ENCODE results near the gene EXD3.

Gene EXD3, protein sequence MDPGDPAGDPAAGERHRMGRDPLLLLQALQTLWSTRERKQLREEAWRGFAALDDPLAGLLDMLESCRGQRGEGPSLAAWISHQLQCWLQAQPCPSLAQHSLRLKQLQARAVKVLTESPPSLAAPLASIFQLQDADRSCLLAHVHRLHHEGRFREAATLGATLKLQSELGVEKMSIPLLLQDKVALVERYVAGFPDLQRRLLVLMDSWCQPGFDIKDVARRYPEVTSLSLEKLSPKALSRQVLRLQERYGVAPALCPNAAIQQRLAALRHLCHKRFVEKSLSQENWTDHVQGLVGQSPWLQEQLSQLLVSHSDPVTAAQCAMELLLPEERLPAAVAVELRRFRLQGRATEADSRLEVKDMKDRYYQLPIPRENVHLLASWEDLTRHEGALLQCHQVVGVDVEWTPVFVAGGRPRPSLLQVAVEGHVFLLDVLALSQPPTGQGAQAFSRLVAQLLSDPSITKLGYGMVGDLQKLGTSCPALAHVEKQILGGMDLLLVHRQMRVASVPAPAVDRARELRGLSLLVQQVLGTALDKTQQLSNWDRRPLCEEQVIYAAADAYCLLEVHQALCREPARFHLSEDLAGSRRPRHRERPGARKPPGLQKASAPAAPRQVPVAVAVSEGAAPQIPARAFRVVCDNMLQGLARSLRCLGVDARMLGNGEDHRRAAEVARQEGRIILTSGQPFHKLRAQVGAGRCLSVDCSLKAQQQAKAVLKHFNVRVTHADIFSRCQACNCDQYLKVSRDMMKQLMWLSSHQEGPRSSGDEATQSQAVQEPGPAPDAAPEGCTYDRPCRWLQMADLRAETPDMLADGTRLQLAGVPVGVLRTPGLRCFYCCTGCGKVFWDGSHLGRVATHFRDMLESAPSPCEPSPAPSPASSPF

DNA sequence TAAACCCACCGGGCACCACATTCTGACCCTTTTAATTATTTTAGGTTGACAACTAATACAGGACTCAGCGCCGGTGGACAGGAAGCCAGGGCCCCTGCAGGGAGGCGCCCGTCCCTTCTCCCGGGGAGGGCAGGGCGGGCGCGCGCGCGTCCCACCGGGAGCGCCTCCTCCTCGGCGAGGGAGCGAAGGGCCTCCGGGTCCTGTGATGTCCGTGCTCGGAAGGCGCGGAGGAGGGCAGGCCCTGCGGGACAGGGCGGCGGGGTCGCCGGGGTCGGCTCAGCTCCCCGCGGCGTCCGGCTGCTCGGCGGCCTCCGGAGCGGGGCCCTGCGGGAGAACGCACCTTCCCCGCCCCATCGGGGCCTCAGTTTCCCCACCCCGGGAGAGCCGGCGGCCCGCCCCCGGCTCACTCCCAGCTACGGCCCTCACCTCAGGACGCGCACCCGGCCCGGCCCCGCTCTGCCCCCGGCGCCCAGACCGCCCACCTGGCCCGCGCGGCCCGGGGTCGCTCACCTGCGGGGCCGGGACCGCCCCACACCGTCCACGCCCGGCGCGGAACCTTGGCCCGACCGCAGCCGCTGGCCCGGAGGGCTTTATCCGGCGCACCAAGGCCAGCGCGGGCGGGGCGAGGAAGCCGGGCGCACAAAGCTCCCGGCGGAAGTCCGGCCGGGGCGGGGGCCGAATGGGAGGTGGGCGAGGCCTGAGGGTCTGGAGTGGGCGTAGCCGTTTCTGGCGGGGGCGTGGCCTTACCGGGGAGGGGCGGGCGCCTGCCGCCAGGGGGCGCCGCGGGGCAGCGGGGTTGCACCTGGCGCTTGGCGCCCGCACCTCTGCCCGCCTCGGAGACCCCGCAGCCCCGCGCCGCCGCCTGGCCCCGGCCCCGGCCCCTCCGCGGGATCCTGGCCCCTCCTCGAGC is at the start of gene EXD3, which contains the start of gene NOXA1:
Gene EXD3, minus strand, starts transcription at position 559 of the 910 bp plus-strand sequence. CDS start 27,805 bp downstream, outside the sequence.
Gene NOXA1, plus strand, starts transcription at position 790 of the 910 bp plus-strand sequence. CDS start 137 bp downstream, outside the sequence.
- TF ChIP-seq TAF1 (IDR thresholded peaks at IDR 0.05; ENCODE audit: low read depth) (peak; percentile 94), ZBTB7A (IDR thresholded peaks at IDR 0.05; ENCODE audit: low read depth) (peak; percentile 57; the same call in 1 of the 2 replicates), RAD21 (IDR thresholded peaks at IDR 0.05; ENCODE audit: low read depth) (peak; percentile 26; the same call in 1 of the 2 replicates), TEAD4 (IDR thresholded peaks at IDR 0.05) (no peak), NFIC (IDR thresholded peaks at IDR 0.05) (peak; percentile 57), YY1 (IDR thresholded peaks at IDR 0.05; ENCODE audit: low read depth) (peak; percentile 75), EGR1 (IDR thresholded peaks at IDR 0.05) (peak; percentile 27), CREB1 (IDR thresholded peaks at IDR 0.05; ENCODE audit: low read depth) (no peak), CEBPB (IDR thresholded peaks at IDR 0.05) (no peak), FOXM1 (IDR thresholded peaks at IDR 0.05; ENCODE audit: borderline replicate concordance, low read depth) (no peak; the same call in 1 of the 2 replicates), TCF12 (IDR thresholded peaks at IDR 0.05; ENCODE audit: low read depth) (peak; percentile 59; the same call in 1 of the 2 replicates), EP300 (IDR thresholded peaks at IDR 0.05; ENCODE audit: borderline replicate concordance) (peak; percentile 44; the same call in 1 of the 2 replicates)
- TF ChIP-seq, protein P1, sequence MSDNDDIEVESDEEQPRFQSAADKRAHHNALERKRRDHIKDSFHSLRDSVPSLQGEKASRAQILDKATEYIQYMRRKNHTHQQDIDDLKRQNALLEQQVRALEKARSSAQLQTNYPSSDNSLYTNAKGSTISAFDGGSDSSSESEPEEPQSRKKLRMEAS (IDR thresholded peaks at IDR 0.05), result peak; percentile 37; the same call in 1 of the 2 replicates
- TF ChIP-seq, protein P2, sequence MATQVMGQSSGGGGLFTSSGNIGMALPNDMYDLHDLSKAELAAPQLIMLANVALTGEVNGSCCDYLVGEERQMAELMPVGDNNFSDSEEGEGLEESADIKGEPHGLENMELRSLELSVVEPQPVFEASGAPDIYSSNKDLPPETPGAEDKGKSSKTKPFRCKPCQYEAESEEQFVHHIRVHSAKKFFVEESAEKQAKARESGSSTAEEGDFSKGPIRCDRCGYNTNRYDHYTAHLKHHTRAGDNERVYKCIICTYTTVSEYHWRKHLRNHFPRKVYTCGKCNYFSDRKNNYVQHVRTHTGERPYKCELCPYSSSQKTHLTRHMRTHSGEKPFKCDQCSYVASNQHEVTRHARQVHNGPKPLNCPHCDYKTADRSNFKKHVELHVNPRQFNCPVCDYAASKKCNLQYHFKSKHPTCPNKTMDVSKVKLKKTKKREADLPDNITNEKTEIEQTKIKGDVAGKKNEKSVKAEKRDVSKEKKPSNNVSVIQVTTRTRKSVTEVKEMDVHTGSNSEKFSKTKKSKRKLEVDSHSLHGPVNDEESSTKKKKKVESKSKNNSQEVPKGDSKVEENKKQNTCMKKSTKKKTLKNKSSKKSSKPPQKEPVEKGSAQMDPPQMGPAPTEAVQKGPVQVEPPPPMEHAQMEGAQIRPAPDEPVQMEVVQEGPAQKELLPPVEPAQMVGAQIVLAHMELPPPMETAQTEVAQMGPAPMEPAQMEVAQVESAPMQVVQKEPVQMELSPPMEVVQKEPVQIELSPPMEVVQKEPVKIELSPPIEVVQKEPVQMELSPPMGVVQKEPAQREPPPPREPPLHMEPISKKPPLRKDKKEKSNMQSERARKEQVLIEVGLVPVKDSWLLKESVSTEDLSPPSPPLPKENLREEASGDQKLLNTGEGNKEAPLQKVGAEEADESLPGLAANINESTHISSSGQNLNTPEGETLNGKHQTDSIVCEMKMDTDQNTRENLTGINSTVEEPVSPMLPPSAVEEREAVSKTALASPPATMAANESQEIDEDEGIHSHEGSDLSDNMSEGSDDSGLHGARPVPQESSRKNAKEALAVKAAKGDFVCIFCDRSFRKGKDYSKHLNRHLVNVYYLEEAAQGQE (IDR thresholded peaks at IDR 0.05; ENCODE audit: low read depth), result no peak
- TF ChIP-seq, protein P3, sequence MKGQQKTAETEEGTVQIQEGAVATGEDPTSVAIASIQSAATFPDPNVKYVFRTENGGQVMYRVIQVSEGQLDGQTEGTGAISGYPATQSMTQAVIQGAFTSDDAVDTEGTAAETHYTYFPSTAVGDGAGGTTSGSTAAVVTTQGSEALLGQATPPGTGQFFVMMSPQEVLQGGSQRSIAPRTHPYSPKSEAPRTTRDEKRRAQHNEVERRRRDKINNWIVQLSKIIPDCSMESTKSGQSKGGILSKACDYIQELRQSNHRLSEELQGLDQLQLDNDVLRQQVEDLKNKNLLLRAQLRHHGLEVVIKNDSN (IDR thresholded peaks at IDR 0.05), result peak; percentile 47

DNA sequence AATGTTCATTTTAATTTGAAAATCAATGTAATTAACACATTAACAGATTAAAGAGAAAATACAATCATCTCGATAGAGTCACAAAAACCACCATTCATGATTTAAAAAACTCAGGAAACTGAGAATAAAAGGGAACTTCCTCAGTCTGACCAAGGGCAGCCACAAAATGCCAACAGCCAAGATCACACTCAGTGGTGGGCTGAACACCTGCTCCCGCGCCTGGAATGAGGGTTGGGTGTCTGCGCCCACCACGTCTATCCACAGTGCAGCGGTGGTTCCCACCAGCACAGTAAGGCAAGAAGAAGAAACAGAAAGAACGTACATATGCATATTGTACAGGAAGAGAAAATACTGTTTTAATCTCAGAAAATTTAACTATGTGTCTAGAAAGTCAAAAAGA is 47.8 kb upstream of the EXD3 start:
- TF ChIP-seq RAD21 (IDR thresholded peaks at IDR 0.05; ENCODE audit: low read depth) (no peak), CEBPB (IDR thresholded peaks at IDR 0.05) (no peak), TAF1 (IDR thresholded peaks at IDR 0.05; ENCODE audit: low read depth) (no peak), FOXM1 (IDR thresholded peaks at IDR 0.05; ENCODE audit: borderline replicate concordance, low read depth) (no peak), TEAD4 (IDR thresholded peaks at IDR 0.05) (no peak), YY1 (IDR thresholded peaks at IDR 0.05; ENCODE audit: low read depth) (no peak), ZBTB7A (IDR thresholded peaks at IDR 0.05; ENCODE audit: low read depth) (no peak), EGR1 (IDR thresholded peaks at IDR 0.05) (no peak), CREB1 (IDR thresholded peaks at IDR 0.05; ENCODE audit: low read depth) (no peak), NFIC (IDR thresholded peaks at IDR 0.05) (no peak), TCF12 (IDR thresholded peaks at IDR 0.05; ENCODE audit: low read depth) (no peak), EP300 (IDR thresholded peaks at IDR 0.05; ENCODE audit: borderline replicate concordance) (no peak)
- TF ChIP-seq, protein P3 (IDR thresholded peaks at IDR 0.05), result no peak
- TF ChIP-seq, protein P2 (IDR thresholded peaks at IDR 0.05; ENCODE audit: low read depth), result no peak
- TF ChIP-seq, protein P1 (IDR thresholded peaks at IDR 0.05), result no peak

DNA sequence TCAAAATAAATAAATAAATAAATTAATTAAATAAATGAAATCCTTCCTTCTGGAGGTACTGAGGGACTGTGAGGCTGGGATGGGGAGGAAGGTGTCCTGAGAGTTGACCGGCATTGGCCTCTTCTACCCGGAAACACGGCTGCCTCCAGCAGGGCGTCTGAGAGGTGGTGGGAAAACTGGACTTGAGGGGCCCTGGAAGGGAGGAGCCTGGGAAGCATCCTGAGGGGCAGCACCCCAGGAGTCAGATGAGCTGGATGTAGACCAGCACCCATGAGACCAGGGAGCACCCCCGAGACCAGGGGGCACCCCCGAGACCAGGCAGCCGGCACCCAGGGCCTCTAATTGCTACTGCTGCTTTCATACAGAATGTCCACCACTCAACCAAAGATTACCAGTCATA is 44.9 kb upstream of the EXD3 start:
- TF ChIP-seq EGR1 (IDR thresholded peaks at IDR 0.05) (no peak), FOXM1 (IDR thresholded peaks at IDR 0.05; ENCODE audit: borderline replicate concordance, low read depth) (no peak), ZBTB7A (IDR thresholded peaks at IDR 0.05; ENCODE audit: low read depth) (no peak), CREB1 (IDR thresholded peaks at IDR 0.05; ENCODE audit: low read depth) (no peak), TEAD4 (IDR thresholded peaks at IDR 0.05) (no peak)
- TF ChIP-seq, protein P3 (IDR thresholded peaks at IDR 0.05), result no peak
- TF ChIP-seq, protein P1 (IDR thresholded peaks at IDR 0.05), result no peak

All from Ishikawa (cell line).